ENCODE results near the gene BCL2L11.

BCL2L11 gene

DNA sequence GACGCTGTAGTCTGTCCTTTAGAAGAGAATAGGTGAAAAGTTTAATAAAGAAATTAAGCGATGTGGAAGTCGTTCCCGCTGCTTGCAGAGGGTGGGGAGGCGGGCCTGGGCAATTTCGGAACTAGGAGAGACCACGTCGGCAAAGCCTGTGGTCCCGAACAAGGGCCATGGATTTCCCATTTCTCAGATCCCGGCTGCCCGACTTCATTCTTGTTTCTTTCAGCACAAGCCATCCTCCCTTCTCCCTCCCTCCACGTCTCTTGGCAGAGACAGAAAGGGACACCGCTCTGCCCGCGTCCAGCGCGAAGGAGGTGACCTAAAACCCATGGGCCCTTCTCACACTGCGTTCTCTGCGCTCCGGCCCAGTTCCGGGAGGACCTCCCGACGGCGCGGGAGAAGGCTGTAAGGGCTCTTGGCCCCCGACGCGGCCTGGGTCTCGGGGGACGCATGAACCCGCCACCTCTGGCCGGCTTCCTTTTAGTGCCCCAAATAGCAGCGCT, 2.2 kb upstream of the BCL2L11 start:
- DNase-seq: no peak

- peak; percentile 40 for DNase-seq
Measured at GRCh38 chr2:111118981-111119821, 1.5 kb upstream of the BCL2L11 start.

GRCh38 chr2:111119822-111120252, 877 bp upstream of the BCL2L11 start:
- no peak for DNase-seq

DNA sequence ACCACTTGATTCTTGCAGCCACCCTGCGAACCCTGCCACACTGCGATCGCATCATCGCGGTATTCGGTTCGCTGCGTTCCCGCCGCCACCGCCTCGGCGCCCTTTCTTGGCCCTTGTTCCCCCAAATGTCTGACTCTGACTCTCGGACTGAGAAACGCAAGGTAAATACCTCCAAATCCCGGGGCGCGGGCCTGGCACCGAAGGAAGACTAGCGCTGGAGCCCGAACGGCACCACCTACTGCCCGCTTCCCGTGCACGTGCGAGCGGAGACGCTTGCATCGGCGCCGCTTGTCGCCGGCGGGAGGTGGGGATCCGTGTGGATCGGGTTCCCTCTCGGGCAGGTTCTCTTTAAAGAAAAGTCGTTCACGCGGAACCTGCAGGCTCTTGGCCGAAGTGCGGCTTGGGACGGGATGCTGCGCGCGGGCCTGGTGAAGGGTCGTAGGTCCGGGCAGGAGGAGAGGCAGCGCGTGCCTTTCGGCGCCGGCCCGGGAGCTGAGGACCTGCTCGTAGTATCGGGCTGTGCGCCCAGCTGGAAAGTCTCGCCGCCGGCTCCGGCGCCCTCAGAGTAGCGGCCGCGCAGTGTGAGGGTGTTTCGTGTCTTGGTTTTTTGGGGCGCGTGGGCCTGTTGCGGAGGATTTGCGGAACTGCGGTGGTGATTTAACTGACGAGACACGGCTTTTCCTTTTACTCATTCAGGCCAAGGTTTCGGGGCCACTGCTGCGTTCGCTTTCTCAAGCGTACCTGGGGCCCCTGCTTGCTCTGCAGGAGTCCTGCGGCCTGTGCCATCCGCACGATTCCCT, 514 bp downstream of the BCL2L11 start:
- peak; percentile 30 for DNase-seq

DNA sequence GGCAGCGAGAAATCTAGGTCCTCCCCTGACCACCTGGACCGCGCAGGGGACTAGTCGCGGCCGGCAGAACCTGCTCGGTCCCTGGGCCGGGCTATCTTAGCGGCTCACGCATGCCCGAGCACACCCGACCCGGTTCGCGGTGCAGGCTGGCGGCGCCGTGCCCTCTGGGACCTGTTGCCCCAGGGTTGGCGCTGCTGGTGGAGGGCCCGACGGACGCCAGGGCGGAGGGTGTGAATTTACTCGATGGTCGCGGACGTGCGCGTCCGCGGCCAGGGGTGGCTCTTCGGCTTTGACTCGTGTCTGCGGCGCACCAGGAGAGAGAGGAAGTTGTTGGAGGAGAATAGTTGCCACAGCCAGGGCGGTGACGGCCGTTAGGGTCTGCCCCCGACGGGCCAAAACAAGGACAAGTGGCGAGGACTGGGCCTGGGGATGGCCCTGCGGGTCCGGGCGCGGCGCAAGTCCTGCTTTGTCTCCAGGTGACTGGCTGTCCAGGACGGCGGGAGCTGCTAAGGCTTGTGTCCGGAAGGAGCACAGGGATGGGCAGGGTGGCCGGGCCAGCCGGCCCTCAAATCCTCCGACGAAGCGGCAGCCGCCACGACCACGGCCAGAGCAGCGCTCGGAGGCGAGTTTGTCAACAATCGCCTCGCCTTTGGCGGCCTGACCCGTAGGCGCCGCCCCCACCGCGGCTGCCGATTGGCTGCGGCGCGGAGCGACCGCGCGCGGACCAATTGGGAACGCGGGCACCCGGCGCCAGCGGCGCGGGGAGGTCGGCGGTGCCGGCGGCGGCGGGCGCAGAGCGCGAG, 1.3 kb downstream of the BCL2L11 start:
- DNase-seq: peak; percentile 87

GRCh38 chr2:111122631-111123421, 2.1 kb downstream of the BCL2L11 start:
- DNase-seq: peak; percentile 41

DNA sequence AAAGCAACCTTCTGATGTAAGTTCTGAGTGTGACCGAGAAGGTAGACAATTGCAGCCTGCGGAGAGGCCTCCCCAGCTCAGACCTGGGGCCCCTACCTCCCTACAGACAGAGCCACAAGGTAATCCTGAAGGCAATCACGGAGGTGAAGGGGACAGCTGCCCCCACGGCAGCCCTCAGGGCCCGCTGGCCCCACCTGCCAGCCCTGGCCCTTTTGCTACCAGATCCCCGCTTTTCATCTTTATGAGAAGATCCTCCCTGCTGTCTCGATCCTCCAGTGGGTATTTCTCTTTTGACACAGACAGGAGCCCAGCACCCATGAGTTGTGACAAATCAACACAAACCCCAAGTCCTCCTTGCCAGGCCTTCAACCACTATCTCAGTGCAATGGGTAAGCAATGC, 3.0 kb downstream of the BCL2L11 start:
- no peak for DNase-seq

GRCh38 chr2:111126581-111126980, 5.9 kb downstream of the BCL2L11 start:
- DNase-seq: no peak

DNA sequence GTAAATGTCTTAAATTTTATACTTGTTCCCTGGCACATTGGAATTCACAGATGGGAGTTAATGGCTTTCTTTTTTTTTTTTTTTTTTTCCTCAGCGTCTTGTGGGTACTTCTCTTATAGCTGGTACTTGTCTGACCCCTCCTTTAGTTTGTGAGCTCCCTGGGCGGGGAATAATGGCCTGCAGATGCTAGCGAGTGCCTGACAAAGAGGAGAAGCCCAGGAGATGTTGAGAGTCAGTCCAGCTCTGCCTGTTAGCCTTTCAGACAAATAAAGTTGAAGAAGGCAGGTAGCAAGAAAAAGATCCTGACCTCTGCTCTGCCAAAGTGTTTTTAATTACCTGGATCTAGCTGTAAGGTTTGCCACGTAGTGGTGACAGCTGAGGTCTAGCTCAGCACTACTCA, 6.6 kb downstream of the BCL2L11 start:
- no peak for DNase-seq

GRCh38 chr2:111128096-111128495, 7.4 kb downstream of the BCL2L11 start:
- DNase-seq: no peak

DNA sequence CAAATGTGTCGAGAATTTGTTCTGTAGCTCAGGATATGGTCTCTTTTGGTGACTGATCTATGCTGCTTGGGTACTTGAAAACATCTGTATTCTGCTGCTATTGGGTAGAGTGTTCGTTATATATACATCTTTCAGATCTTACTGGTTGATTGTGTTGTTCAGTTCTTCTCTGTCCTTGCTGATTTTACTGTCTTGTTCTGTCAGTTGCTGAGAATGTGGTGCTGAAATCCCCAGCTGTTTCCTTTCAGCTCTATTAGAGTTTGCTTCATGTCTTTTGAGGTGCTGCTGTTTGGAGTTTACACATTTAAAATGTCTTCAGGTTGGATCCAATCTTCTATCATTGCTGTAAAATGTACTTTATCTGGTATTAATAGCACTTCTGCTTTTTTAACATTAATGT, 12.9 kb downstream of the BCL2L11 start:
- DNase-seq: no peak

GRCh38 chr2:111134055-111134454, 13.3 kb downstream of the BCL2L11 start:
- peak; percentile 61 for DNase-seq

- no peak for DNase-seq
Measured at GRCh38 chr2:111135237-111135909, 14.7 kb downstream of the BCL2L11 start.

GRCh38 chr2:111135910-111136297, 15.2 kb downstream of the BCL2L11 start:
- peak; percentile 68 for DNase-seq

DNA sequence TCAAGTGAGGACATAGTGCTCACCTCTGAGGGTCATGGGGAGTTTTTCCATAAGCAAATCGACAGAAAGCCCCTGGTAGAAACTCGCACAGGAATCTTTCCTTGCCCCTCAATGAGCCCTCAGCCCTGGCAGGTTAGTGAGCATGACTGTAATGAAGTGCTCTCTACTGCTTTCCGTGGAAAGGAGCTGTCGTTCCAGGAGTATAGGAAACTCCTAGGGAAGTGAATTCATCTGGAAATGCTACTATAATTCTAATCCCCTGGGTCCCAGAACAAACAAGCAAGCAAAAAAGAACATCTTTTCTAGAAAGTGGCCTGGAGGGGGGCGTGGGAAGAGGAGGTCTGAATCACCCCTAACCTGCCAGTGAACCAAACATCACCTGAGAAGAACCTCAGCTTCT, 18.1 kb downstream of the BCL2L11 start:
- no peak for DNase-seq

DNA sequence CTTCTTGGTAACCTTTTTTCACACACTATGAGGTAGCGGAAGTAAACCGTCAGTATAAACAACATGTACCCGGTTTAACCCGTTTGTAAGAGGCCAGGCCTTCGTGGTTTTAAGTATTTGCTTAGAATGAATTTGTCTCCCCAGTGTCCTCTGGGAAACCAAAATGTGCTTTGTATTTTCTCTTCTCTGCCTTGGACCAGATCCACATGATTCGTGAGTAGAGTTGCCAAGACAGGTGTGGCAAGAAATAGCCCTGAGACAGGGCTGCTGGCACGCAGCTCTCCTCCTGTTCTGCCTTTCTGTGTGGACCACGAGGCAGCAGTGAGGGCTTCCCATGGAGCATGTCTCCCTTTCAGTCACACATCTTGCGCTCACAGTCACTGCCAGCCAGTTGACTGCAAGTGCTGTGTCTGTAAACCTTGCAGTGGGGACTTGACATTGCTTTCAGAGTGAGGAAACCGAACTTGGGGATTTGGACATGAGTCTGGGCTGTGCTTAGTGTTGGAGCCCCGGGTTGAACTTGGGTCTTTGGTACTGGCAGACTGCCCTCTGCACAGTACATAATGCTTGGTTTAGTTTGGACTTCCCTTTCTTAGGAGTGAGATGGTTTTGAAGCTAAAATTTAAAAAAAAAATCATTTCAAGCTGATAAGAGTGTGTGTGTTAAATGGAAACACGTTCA, 19.1 kb downstream of the BCL2L11 start:
- DNase-seq: no peak

DNA sequence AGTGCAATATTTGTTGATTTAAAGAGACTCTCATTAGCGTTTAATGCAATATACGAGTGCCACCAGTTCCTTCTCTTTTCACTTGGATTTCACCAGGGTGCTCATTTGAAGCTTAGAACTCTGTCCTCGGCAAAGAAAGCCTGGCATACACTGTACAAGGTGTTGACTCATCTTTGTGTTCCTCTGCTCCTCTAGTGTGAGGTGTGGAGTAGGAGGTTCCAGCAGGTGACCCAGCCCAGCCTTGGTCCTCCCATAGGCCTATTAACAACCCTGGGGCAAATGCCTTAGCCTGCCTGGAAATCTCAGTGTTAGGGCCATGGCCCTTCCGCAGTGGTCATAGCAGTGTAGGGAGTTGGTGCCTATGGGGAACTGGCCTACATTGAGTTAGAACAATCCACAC, 20.1 kb downstream of the BCL2L11 start:
- DNase-seq: no peak

GRCh38 chr2:111142101-111142500, 21.4 kb downstream of the BCL2L11 start:
- no peak for DNase-seq

- DNase-seq: no peak
Measured at GRCh38 chr2:111143107-111143842, 22.6 kb downstream of the BCL2L11 start.

GRCh38 chr2:111143843-111144198, 23.1 kb downstream of the BCL2L11 start:
- no peak for DNase-seq
